HG03565 (cell line): ENCODE measurements around the gene VNN1.

Source experiments
- ATAC-seq: cut with Tn5 transposase; IDR thresholded peaks from one replicate; pipeline ENCODE4 v1.9.1; 2021; ENCODE audit warnings: mild to moderate bottlenecking, moderate library complexity; ENCODE audit not compliant: unreplicated experiment

The VNN1 gene, protein sequence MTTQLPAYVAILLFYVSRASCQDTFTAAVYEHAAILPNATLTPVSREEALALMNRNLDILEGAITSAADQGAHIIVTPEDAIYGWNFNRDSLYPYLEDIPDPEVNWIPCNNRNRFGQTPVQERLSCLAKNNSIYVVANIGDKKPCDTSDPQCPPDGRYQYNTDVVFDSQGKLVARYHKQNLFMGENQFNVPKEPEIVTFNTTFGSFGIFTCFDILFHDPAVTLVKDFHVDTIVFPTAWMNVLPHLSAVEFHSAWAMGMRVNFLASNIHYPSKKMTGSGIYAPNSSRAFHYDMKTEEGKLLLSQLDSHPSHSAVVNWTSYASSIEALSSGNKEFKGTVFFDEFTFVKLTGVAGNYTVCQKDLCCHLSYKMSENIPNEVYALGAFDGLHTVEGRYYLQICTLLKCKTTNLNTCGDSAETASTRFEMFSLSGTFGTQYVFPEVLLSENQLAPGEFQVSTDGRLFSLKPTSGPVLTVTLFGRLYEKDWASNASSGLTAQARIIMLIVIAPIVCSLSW

DNA sequence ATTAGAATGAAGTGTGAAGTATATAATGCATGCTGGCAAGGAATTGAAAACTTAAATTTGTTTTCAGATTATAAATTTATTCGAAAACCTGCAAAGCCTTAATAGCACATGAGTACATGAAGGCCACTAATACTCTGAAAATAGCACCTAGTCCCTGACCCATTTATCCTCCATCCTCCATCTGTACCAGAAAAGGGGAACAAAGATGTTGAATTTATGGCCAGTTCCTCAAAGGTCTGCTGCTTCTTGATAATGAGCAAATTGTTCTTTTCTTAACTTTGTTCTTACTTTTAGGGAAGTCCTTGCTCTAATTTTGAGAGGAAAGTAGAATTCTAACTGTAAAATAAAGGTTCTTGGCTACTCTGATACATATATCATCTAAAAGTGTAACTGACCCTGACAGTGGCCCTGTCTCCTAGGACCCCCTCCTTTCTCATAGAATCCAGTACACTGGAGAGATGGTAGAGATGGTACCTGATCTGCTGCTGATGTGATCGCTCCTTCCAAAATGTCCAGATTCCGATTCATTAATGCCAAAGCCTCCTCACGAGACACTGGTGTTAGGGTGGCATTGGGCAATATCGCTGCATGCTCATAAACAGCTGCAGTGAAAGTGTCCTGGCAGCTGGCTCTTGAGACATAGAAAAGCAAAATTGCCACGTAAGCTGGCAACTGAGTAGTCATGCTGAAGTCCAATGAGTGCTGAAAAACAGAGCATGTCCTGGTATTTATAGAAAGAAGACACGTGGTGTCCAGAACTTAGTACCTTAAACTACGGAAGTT, at the start of gene VNN1:
TSS of gene VNN1 (minus strand) at position 704 of the 783 bp plus-strand sequence. CDS start at position 684, 20 bp downstream.
- ATAC-seq = no peak

DNA sequence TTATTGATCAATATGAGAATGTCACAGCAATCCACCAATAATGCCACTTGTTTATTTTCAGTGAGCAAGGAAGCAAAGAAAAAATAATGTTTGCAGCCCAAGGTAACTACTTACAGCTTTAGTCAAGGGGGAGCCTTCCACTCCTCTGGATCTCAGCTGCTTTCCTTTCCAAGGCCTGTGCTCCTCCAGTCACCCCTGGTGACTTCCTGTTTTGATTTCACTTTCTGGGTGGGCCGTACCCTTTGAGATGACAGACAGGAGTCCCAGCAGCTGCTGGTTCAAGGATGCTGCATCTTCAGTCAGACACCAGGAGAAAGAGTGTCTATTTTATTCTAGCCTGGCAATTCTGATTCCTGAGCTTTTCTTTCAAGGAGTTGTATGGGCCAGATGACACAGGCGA, 49.4 kb upstream of the VNN1 start:
- ATAC-seq = peak; percentile 89

DNA sequence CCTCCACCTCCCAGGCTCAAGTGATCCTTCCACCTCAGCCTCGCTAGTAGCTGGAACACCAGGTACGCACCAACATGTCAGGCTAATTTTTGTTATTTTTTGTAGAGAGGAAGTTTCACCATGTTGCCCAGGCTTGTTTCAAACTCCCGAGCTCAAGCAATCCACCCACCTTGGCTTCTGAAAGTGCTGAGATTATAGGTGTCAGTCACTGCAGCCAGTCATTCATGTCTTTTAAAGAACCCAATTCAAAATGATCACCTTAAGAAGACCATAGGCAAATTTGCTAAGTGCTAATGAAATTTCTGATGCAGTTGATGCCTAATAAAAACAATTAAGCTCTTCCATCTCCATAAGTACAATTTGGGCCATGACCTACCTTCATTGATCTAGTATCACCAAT, 46.4 kb upstream of the VNN1 start:
- no peak for ATAC-seq

DNA sequence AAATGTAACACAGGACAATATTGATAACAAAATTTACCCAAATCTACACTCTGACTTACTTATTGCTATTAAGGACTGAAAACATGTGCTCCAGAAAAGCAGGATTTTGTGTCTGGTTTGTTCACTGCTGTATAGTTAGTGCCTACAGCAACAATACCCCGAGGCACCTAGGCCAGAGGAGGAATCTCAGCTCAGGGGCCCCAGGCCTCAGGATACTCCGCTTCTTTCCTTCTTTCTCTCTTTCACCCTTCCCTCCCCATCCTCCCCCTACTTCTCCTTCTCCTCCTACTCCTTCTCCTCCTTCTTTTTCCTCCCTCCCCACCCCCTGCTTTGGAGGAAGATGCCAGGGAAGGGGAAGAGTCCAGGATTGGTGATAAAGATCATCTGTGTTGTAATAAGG, 44.8 kb upstream of the VNN1 start:
- no peak for ATAC-seq

DNA sequence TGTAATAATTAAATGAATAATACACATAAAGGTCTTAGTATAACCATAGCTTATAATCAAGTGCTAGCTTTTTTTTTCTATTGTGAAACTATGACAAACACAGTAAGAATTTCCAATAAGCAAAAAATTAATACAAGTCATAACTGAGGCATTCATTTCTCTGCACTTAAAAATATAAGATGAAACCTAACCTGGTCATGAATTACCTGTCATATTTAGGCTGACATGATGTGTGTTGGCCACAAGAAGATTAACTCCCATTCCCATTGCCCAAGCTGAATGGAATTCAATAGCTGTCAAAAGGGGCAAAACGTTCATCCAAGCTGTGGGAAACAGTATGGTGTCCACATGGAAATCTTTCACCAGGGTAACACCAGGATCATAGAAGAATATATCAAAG, 38.4 kb upstream of the VNN1 start:
- no peak for ATAC-seq

DNA sequence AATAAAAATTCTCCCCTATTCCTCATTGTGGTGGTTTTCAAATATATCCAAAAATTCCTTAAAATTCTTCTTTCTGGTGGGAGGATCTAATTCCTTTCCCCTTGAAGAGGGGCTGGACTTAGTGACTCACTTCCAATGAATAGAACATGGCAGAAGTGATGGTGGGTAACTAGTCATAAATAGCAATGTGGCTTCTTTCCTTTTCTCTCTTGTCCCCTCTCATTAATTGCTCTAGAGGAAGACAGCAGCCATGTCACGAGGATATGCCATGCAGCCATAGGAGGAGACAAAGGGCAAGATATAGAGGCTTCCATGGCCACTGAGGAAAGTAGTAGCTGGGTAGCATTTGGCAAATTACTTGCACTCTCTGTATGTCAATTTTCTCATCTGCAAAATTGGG, 38.0 kb upstream of the VNN1 start:
- ATAC-seq = no peak

DNA sequence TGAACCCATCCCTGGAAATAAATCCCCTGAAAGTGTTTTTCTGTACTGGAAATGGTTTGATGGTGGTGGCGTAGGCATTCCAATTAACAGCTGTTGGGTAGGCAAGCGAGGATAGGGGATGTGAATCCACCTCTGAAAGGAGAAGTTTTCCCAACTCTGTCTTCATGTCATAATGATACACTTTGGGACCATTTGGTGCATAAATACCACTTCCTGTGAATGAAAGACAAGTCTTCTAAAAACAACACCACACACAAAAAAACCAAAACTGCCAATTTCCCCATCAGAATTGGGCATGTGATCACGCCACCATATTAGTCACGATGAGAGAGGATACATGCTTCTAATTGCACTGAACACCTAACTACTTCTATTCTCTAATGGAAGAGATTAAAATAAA, 37.5 kb upstream of the VNN1 start:
- ATAC-seq = peak; percentile 39

DNA sequence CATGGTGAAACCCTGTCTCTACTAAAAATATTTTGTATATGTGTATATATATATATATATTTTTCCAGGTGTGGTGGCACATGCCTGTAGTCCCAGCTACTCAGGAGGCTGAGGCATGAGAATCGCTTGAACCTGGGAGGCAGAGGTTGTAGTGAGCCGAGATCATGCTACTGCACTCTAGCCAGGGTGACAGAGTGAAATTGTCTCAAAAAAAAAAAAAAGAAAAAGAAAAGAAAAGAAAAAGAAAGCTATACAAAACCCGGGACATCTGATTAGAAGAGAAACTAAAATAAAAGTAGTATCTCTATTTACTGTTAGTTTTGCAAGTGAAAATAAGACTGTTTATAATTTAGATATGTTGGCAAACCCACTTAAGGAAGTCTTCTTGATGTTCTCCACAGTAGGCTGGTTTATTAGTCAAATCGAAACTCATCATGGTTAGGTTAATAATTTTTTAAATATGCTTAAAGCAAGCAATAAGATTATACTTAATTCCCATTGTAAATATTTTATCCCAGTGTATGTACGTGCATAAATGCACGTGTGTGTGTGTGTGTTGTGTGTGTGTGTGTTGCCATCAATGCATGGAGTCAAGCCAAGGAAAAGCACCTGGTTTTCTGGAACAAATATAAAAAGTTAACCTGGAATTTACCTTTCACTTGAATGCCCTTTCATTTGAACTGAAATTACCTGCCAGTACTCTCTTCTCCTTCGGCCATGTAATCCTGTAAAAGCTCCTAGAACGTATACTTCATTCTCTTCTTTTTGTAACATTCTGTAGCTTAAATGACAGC, 36.8 kb upstream of the VNN1 start:
- peak; percentile 77 for ATAC-seq

DNA sequence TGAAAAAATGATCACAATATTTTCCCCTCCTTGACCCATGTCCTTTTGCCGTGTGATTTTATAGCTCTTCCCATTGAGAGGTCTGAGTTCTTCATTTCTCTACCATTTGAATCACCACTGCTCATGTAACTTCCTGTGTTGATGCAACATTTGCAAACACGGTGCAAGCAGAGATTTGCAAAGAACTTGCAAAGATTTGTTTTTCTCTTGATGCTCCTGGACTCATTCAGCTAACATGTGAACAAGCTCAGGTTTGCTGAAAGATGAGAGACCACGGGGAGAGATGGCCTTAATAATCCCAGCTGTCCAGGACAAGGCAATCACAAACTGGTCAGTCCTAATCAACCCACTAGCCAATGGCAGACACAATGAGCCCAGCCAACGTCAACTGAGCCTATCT, 35.3 kb upstream of the VNN1 start:
- no peak for ATAC-seq

DNA sequence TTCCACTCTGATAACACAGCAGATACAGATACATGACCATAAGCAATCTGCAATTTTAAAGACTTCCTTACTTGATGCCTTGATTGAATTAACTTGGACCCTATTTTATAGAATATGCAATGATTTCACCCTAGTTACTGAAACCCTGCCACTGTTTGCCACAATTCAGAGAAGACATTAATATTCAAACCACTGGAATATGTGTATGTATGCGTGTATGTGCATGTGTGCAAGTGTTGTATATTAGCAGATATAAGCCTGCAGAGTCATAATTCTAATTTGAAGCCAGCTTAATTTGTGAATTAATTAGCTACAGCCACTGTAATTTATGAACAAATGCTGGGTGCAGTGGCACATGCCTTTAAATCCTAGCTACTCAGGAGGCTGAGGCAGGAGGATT, 34.6 kb upstream of the VNN1 start:
- ATAC-seq = no peak

DNA sequence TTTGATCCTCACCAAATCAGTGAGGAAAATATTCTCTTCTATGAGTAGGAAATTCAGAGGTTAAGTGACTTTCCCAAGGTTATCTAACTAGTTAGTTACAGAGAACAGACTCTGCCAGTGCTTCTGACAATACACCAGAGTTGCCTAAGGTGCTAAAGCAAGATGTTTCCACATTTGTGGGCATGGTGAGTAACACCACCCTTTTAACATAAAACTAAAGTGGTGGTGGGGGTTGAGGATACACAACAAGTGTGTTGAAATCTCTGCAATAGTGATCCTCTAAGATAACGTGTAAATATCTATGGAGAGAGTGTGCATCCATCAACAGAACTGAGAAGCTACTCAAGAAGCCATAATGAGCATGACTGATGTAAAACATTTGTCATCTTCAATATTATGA, 32.2 kb upstream of the VNN1 start:
- no peak for ATAC-seq

DNA sequence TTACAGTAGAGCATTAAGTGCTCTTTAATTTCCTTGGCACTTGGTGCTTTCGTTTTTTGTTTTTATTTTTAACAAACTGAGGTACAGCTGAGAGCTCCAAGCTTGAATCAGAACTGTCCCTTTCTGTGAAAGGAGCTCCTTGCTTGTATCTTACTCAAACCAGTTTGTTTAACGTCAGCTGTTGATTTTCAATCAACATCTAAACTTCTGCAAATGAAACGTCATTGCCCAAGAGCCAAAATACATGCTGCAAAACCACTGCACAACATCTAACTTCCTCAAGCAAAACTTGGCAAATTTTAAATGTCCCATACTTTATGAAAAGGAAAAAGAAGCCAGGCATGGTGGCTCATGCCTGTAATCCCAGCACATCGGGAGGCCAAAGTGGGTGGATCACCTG, 28.6 kb upstream of the VNN1 start:
- no peak for ATAC-seq

DNA sequence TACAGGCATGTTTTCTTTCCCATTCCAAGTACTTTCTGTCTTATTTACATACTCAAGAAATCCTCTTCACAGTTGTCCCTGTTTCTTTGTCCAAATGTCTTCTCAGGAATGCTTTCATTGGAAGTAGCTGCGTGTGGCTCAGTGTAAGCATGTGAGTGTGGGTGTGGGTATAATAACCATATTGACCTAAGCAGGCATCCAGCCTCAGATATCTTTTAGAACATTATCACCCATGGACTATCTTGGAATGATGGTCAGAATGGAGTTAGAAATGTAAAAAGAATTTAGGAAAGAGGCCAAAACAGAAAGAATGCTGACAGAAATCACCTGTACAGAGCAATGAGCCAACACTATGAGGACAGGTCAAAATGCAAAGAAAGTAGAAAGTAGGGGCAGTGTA, 27.4 kb upstream of the VNN1 start:
- ATAC-seq = no peak

DNA sequence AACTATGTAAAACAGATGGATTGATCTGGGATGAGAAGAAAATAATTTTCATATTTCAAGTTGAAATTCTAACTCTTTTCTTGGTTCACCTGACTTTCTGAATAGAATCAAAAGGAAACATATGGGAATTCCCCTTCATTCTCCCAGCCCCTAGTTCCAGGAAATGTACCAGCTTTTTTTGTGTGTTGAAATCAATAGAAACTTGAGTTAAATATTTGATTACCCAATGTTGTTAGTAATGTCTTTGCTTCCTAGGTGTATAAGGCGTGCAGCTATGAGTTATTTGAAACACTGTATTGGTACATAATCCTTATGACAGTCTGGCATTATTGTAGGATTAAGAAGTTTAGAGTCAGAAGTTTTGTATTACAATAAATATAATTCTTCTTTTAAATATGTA, 22.4 kb upstream of the VNN1 start:
- ATAC-seq = no peak

DNA sequence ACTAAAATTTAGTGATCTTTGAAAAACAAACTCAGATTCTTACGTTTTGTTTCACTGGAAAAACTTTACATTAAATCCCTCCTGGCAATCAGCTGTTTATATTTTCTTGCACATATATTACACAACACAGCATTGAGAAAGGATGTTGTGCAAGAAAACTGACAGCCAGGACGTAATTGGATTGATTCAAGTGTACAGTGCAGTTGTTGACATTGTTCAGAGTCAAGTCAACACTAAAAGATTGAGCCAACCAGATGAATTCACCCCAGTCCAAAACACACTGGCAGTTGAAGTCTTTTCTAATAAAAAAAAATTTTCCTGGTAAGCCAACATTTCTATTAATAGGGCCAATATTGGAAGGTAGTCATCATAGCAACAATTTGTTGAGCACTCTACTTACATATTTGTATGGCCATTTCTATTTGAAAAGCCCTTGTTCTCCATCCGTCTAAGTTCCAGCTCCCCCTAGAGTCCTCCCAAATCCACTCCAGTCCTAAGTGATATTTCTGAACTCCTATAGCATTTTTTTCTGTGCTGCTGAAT, 20.9 kb upstream of the VNN1 start:
- no peak for ATAC-seq

DNA sequence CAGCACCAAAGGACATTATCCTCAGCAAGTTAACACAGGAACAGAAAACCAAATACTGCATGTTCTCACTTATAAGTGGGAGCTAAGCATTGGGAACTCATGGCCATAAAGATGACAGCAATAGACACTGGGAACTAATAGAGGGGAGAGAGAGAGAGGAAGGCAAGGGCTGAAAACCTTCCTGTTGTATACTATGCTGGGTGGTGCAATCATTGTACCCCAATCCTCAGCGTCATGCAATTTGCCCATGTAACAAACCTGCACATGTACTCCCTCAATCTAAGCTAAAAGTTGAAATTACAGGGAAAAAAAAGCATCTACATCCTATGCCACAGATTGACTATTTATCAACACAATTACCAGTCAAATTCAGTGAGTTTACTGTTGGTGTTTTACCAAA, 20.0 kb upstream of the VNN1 start:
- ATAC-seq = no peak

DNA sequence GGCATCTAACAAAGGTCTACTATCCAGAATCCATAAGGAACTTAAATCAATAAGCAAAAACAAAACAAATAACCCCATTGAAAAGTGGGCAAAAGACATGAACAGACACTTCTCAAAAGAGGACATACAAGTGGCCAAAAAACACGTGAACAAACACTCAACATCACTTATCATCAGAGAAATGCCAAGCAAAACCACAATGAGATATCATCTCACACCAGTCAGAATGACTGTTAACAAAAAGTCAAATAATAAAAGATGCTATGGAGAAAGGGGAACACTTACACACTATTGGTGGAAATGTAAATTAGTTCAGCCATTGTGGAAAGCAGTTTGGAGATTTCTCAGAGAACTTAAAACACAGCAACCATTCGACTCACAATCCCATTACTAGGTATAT, 19.4 kb upstream of the VNN1 start:
- ATAC-seq = no peak

DNA sequence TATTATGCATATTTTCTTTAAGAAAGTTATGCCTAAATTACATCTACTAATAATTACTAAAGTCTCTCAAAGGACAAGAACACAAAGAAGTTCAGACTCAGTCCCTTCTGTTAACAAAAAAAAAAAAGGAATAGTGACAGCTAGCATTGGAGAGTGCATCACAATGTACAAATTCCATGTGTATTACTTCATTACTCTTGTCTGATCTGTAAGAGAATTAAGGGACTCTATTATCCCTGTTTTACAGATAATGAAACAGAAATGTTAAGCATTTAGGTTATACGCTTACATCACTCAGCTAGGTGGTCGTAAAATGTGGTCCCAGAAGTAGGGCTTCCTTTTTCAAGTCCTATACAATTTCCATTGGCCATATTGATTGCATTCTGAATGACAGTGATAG, 17.2 kb upstream of the VNN1 start:
- no peak for ATAC-seq

DNA sequence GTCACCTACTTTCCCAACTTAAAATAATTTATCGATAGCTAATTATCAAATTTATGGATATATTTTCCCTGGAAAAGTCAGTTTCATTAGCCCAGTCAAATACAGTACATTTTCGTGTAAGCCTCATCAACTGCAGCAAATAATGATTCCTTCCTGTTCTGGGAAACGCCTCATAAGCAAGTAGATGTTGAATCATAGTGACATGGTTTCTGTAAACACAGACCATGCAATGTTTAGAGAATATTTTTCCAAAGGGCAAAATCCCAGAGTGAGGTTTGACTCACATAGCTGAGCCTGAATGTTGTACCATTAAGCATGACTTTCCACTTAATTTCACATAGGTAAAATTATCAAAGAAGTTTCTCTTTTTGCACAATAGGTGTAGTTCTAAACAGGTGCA, 16.7 kb upstream of the VNN1 start:
- ATAC-seq = no peak

DNA sequence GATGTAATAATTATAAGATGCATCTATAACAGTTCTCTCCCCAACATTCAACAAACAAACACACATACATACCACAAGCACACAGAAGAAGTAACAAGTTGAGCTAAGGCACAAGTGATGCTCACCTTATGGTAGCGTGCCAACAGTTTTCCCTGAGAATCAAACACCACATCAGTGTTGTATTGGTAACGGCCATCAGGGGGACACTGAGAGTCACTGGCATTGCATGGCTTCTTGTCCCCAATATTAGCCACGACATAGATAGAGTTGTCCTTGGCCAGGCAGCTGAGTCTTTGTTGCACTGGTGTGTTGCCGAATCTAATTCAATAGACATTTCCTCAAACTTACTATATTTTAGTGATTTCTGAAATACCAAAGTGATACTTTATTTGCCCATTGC, 14.8 kb upstream of the VNN1 start:
- no peak for ATAC-seq

DNA sequence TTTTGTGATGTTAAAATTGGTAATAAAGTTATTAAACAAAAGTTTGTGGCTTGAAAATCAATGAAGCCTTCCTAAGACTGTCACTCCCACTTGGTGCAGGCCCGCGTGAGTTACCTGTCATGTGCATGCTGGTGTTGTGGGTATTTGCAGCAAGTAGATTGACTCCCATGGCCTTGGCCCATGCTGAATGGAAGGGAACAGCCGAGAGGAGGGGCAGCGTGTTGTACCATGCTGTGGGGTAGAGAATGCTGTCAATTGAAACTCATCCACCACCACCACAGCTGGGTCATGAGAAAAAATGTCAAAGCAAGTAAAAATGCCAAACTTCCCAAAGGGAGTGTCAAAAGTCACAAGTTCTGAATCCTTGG, 12.7 kb upstream of the VNN1 start:
- no peak for ATAC-seq
